Measurements from ENCODE around the gene TES.

- no peak for TF ChIP-seq U2AF2 (IDR thresholded peaks at IDR 0.05; ENCODE audit: low read depth, low read length)
- no peak for TF ChIP-seq SRSF4 (IDR thresholded peaks at IDR 0.05; ENCODE audit: low read depth, low read length, poor library complexity, severe bottlenecking)
- no peak for TF ChIP-seq RFX5 (IDR thresholded peaks at IDR 0.05; ENCODE audit: low read depth, low read length)
- TF ChIP-seq ZNF281 (CRISPR knock-in tag; IDR thresholded peaks at IDR 0.05; ENCODE audit: borderline replicate concordance) = no peak
- TF ChIP-seq CHD2 (IDR thresholded peaks at IDR 0.05; ENCODE audit: low read depth, low read length) = no peak
- TF ChIP-seq CREM (IDR thresholded peaks at IDR 0.05) = no peak
- TF ChIP-seq CREM (CRISPR knock-in tag; IDR thresholded peaks at IDR 0.05) = no peak
- TF ChIP-seq CTCF (CRISPR knock-in tag; IDR thresholded peaks at IDR 0.05) = no peak
Measured at GRCh38 chr7:116171094-116171493, 39.2 kb upstream of the TES start.

All from HepG2 (cell line).